ENCODE data around the gene GUCY1B1. TPM values are rescaled to one million over a fixed set of nuclear protein-coding genes. Genes with fewer than 3 reads are reported as not detected.

Gene GUCY1B1
- polyA plus RNA-seq, 1 donor: 17.3 TPM

GRCh38 chr4:155799116-155799793 is 40.4 kb downstream of the GUCY1B1 start:
- no peak for DNase-seq (ENCODE audit: low read depth)

DNA sequence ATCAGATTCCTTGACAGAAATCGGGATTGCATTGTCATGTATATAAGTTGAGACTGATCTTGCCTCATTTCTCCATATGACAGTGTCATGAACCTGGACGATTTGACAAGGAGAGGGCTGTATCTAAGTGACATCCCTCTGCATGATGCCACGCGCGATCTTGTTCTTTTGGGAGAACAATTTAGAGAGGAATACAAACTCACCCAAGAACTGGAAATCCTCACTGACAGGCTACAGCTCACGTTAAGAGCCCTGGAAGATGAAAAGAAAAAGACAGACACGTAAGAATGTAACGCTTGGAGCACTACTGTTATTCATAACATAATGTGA is 40.9 kb downstream of the GUCY1B1 start:
- no peak for DNase-seq (ENCODE audit: low read depth)

DNA sequence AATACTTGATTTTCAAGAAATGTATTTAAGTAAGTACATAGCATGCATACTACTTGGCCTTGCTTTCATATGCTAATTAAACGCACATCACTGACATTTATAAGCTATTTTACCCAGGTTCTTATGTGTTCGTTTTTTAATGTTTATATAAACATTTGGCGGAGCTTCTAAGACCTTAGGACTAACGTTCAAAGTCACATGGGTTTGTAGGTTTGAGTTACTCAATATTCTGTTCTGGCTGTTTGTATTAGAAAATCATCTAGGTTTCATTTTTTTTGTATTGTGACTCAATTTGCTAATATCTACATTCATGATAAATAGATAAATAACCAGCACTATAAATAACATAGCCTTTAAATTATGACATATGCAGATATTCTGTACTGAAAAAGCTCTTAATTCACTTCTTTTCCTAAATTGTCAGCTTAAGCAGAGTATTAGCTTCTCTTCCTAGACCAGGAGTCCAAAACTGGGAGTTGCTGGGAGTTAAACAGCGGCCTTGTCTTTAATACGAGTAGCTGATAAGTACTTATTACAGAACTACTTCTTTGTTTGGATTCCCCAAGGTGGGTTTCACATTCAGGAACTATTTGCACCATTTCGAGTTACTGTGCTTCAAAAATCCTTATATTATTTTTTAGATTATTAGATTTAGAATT is 42.0 kb downstream of the GUCY1B1 start:
- DNase-seq (ENCODE audit: low read depth): no peak

DNA sequence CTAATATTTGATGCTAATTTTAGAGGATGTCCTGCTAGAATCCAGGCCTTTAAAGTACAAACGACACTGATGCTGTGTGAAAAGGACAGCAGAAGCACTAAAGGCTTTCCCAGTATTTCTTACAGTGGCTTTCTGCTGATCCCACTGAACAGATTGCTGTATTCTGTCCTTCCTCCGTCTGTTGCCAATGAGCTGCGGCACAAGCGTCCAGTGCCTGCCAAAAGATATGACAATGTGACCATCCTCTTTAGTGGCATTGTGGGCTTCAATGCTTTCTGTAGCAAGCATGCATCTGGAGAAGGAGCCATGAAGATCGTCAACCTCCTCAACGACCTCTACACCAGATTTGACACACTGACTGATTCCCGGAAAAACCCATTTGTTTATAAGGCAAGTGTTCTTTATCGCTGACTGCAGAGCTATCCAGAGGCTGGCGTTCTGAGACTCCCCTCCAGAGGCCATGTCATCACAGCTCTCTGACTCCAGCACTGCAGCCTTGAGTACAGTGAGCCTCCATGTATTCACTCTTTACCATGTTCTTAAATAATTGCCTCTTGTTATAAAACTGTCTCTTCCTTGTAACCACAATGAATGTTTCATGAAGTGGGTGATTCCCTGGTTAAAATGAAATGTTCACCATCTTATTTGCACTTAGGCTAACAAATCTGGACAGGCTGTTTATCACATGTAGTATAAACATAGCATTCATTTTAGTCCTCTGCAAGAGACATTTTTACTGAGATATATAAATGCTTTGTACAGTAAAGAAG is 43.6 kb downstream of the GUCY1B1 start:
- DNase-seq (ENCODE audit: low read depth): no peak

- no peak for DNase-seq (ENCODE audit: low read depth)
Measured at GRCh38 chr4:155805016-155805415, 46.2 kb downstream of the GUCY1B1 start.

- no peak for DNase-seq (ENCODE audit: low read depth)
Measured at GRCh38 chr4:155807021-155807420, 48.2 kb downstream of the GUCY1B1 start.

DNA sequence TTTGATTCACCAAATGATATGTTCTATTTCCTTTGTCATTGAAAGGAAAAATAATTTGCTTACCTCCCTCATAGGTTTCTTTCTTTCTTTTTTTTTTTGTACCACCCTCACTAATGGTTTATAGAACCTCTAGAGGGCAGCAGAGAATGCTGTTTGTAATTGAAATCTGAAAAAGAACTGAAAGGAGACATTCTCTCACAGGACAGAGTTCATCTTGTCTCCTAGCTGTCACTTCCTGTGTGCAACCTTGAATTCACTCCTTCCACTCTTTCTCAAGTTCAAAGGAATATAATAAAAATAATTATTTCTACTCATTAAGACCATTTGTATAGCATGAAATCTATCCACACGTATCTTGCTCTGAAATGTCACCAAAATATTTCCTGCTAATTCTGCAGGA is 51.0 kb downstream of the GUCY1B1 start:
- no peak for DNase-seq (ENCODE audit: low read depth)

GRCh38 chr4:155811083-155811482 is 52.3 kb downstream of the GUCY1B1 start:
- no peak for DNase-seq (ENCODE audit: low read depth)

DNA sequence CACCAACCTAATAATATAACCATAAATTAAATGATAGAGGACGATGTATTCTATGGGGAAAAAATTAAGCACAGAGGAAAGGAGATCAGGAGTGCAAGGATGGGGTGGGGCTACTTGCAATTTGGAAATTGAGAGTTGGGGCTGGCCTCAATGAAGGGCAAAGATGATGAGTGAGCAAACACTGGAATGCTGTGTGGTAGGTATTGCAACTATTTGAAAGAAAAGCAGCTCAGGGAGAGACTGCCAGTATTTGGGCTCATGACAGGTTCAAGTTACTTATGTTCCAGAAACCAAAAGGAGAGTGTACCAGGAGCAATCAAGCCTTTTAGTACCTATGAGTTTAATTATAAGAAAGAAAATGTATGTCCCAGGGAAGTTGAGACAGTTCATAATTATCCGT is 59.8 kb downstream of the GUCY1B1 start:
- DNase-seq (ENCODE audit: low read depth): no peak

GRCh38 chr4:155819066-155819465 is 60.2 kb downstream of the GUCY1B1 start:
- DNase-seq (ENCODE audit: low read depth): no peak

GRCh38 chr4:155820887-155821518 is 62.2 kb downstream of the GUCY1B1 start:
- no peak for DNase-seq (ENCODE audit: low read depth)

DNA sequence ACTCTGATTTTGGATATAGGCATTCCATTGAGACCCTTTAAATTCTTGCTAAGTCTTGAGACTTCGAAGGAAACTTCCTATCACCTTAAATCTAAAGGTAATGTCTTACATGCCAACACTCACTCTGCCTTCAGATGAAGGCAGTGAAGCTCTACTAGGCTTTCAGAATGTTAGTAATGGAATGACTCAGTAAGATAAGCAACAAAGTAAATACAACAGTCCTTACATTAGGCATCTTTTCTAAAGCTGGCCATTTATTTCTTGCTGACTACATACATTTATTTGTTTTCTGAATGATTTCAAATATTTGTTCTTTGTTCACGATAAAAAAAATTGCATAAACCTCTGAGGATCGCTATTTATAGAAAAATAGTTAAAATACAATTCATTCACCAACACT is 63.8 kb downstream of the GUCY1B1 start:
- DNase-seq (ENCODE audit: low read depth): no peak

- DNase-seq (ENCODE audit: low read depth): no peak
Measured at GRCh38 chr4:155828628-155829027, 69.8 kb downstream of the GUCY1B1 start.

- DNase-seq (ENCODE audit: low read depth): no peak
Measured at GRCh38 chr4:155832664-155833063, 73.8 kb downstream of the GUCY1B1 start.

DNA sequence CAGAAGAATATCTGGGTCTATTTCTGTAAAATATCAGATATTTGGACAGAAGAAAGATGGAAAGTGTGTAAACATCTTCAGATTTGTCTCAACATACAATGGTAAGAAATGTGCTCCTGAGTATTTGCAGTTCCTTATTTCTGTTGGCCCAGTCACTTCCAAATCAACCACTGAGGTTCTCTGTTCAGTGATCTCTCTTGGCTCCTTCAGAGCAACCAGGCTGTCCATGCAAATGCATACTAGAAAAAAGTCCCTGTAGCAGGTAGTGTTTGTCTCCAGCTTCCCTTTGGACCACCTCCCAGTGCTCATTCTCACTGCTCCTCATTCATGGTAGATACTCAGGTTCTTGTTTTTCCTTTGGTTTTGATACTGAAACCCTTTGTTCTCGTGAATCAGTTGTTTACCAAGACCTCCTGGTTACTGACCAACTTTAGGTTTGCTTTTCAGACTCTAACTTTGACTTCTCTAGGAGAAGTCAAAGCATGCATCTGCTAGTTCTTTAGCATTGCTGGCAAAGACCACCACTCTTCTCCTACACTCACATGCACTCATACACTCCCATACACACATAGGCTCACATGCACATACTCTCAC is 78.5 kb downstream of the GUCY1B1 start:
- DNase-seq (ENCODE audit: low read depth): no peak

DNA sequence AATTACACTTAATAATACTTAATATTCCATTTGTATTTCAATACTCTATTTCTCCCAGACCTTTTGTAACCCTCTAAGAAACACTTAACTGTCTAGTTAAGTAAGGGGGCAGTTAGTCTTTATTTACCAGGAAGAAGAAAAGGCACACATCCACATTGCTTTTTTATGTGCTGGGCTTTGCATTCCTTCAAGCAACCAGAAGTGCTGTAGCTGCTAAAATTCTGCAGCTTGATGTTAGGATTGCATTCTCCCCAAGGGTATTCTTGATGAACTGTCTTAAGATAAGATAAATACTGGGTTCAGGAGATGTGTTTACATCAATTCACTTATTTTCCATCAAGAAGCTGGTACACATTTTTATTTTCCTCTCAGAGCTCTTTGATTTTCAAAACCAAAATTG is 83.3 kb downstream of the GUCY1B1 start:
- DNase-seq (ENCODE audit: low read depth): no peak

DNA sequence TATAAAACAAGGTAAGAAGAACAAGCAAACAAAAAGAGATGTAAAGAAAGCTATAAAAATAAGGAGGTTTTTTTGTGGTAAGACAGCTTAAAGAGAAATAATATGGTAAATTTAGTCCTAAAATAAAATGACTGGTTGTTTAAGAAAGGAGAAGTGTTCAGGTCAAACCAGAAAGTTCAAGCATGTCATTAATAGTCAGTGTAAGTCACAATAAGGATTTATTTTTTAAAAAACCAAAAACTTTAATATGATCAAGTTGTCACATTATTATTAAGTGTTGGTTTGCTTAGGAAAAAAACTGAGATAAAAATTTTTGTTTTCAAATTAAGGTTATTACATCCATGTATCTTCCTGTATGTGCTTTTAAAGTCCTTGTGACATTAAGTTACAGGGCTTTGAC is 88.1 kb downstream of the GUCY1B1 start:
- no peak for DNase-seq (ENCODE audit: low read depth)

GRCh38 chr4:155849042-155849441 is 90.2 kb downstream of the GUCY1B1 start:
- no peak for DNase-seq (ENCODE audit: low read depth)

- no peak for DNase-seq (ENCODE audit: low read depth)
Measured at GRCh38 chr4:155853189-155853588, 94.4 kb downstream of the GUCY1B1 start.

DNA sequence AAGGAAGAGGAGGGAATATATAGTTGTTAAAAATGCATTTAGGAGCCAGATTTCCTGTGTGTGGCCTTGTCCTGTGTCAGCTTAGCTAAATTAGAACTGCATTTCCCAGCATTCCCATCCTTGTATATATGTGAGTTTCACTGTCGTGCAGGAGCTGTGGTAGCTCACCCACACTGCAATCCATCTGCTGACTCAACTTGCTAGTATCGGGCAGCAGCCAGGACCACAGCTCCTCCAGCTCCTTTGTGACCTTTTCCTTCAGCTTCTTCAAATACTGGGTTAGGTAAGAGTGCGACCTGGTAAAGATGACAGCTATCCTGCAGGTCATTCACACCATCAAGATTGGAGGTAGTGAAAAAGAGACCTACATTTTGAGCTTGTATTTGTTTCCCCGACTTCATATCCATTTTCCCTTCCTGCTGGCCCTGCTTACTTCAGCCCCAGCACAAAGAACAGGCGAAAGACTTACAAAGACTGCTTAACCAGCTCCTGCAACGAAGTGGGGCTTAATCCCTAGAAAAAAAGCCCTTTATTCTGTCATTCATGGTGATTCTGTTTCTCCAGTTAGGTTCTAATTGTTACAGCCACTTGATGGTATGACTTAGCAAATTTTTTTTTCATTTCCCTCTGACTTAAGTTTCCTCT is 95.9 kb downstream of the GUCY1B1 start:
- DNase-seq (ENCODE audit: low read depth): no peak

- no peak for DNase-seq (ENCODE audit: low read depth)
Measured at GRCh38 chr4:155855897-155856296, 97.1 kb downstream of the GUCY1B1 start.

Data from forelimb muscle (tissue), 1 donor.